GM21528 (cell line): ENCODE results near the gene TNRC18.

Experiments used
- ATAC-seq: cut with Tn5 transposase; IDR thresholded peaks from one replicate; pipeline ENCODE4 v1.9.1; 2021; ENCODE audit warnings: mild to moderate bottlenecking, moderate library complexity; ENCODE audit not compliant: unreplicated experiment, low FRiP score

TNRC18 gene

DNA sequence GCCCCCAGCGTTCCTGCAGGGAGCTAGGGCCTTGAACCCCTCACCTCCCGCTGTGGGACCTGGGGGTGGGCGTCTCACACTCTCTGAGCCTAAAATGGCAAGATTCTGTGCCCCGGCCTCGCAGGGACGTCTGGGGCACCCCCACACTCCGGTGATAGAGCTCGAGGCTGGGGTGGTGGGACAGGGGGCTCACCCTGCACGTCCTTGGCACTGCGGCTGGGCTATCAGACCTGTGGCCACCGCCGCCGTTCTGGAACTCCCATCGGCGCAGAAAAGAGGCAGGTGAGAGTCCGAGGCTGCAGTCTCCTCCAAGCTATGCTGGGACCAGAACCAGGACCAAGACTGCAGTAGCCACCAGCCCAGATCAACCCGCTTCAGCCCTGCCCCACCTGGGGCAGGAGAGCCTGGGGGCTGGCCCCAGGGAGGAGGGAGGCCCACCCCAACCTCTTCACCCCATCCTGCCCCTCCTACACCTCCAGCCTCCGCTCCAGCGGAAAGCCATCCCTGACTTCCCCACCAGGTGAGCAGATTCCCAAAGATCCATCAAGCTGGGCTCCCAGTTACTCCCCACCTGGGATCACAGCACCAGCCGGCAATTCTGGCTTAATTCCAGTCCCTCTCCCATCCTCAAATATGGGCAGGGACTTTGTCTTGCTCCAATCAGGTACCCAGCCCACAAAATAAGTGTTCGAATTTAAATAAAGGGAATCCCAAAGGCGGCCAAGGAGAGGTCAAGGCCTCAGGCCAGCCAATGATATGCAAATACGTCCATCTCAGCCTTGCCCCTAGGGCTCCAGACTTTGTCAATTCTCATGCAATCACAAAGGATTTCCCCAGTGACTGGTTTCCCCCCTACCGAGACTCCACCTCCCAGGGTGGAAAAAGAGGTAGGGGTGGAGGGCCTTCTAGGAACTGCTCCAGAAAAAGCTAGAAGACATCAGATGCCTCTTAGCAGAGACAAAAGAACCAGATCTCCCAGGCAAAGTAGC, 16.4 kb downstream of the TNRC18 start:
- ATAC-seq: no peak

DNA sequence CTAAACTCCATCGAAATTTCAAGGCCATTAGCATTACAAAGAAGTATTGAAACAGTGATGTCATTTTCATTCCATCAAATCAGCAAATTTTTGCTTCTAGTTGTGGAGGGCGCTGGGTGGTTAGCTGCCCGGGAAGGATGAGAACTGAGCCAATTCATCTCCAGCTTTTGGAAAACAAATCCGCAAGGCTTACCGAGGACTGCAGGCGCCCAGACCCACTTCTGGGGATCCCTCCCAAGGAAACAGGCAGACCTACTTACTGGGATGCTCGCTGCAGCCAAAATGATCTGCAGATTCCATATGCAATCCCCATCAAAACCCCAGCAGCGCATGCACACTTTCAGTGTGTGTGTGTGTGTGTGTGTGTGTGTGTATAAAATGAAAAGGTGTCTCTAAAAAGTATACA, 19.2 kb downstream of the TNRC18 start:
- ATAC-seq: no peak

DNA sequence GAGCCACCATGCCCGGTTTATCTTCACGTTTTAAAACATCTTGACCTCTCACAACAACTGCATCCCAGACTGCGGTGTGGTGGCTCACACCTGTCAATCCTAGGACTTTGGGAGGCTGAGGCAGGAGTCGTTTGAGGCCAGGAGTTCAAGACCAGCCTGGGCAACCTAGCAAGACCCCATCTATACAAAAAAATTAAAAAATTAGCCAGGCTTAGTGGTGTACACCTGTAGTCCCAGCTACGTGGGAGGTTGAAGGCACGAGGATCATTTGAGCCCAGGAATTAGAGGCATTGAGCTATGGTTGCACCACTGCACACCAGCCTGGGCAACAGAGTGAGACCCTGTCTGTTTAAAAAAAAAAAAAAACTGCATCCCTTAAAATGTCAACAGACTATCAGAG, 20.2 kb downstream of the TNRC18 start:
- ATAC-seq: no peak

DNA sequence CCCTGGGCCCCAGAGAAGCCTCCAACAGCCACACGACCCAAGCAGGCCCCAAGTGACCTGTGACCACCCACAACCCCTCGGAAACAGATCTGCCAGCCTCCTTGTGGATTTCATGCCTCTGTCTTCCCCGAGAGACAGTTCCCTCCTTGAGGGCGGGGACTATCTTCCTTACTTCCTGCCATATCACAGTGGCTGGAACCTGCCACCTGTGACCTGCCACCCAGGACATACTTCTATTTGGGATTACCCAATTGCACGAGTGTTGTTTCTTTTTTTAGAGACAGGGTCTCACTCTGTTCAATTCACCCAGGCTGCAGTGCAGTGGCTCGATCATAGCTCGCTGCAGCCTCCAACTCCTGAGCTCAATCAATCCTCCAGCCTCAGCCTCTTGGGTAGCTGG, 25.9 kb downstream of the TNRC18 start:
- no peak for ATAC-seq

DNA sequence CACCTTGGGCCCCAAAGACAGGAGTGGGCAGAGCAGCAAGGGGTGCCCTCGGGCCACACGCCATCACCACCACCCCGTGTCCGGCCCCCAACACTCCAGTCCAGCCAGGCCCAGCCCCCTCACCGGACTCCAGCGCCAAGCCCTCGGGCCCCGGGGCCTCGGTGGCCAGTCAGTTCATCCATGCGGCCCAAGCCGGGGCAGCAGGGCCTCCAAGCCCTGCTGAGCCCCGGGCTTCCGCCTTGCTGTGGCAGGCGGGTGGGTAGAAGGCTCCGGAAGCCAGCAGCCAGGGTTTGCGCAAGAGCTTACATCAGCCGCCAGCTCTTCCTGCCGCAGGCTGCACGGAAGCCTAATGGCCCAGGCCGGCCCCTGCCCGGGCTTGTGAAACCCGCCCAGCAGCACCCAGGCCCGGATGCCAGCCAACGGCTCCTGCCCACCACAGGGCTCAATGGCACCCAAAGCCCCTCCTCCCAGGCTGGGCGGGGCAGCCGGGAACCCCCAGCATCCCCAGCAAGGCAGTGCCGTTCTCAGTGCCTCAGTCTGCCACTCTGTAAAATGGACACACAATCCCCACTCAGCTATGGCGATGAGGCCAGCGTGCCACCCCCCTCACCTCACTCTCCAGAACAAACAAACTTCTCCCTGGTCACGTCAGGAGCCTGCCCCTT, 26.5 kb downstream of the TNRC18 start:
- peak; percentile 82 for ATAC-seq

DNA sequence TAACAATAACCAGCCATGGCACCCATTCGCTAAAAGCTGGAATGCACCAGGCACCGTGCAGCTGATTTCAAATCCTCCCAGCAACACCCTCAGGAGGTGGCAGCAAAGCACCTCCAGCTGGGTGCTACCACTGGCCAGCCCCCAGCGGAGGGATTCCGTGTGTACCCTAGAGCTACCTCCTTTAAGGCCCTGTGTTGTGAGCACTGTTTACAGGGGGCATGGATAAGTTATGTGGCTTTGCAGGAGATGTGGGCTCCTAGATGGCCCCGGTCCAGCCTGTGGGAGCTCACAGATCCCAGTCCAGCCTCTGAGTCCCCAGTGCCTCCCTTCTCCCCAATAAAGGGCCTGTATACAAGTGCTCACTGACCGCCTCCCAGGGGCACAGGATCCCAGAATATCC, 27.1 kb downstream of the TNRC18 start:
- peak; percentile 48 for ATAC-seq

DNA sequence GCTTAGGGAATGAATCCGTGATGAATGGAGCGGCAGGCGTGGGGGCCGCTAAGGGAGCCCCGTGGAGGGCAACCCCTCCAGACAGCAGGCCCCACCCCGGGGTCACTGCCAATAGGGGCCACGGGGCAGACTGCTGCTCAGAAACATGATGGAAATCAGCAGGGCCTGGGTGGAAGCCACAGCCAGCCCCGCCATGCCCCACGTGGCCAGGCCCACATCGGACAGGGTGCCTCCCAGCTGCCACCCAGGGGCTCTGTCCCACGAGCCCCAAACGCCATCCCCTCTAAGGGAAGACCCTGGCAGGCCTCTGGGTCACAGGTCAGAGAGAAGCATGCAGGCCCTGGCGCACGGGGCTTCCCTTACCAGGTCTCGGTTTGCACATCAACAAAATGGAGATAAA, 28.4 kb downstream of the TNRC18 start:
- no peak for ATAC-seq

DNA sequence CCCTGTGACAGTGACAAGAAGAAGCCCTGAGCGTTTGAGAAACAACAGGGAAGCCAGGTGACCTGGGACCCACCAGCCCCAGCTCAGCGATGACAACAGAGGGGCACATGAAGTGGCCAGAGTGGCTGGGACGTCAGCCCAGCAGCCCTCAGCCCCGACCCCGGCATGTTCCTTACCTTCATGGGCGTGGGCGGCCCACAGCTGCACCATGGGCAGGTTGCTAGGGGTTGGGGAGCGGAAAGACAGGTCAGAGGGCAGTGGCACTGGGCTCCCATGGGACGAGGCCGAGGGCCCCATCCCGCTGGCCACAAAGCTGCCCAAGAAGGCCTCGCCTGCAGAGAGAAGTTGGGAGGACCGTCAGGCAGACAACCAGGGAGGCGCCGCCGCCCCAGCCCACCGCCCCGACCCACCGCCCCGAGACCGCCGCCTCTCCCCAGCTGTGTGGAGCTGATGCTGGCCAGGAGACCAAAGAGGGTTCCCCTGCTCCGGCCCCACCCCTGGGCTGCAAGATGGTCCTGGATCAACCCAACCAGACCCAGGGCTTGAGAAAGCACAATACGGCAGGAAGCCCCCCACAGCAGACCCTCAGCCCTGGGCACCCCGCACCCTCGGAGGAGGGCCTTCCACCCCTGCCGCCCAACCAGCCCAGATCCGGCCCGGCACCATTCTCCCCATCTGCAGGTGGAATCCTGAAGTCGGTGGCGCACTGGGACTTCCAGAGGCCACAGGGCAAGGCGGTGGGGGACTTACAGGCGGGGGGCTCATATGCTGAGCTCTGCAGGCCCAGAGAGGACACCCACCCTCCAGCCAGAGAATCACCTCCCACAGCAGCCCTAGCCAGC, 29.1 kb downstream of the TNRC18 start:
- ATAC-seq: no peak

DNA sequence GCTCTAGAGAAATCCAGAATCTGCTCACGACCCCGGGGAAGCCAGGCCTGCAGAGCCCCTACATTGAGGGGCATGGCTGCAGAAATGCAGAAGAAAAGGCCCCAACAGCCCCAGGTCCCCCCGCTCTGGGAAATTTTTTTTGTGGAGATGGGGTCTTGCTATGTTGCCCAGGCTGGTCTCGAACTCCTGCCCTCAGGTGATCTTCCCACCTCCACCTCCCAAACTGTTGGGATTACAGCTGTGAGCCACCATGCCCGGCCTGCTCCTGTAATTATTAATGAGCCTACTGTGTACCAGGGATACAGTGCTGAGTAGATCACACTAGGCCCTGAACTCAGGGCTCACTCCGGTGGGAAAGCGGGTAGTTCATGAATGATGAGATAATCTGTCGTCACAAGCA, 29.9 kb downstream of the TNRC18 start:
- no peak for ATAC-seq

DNA sequence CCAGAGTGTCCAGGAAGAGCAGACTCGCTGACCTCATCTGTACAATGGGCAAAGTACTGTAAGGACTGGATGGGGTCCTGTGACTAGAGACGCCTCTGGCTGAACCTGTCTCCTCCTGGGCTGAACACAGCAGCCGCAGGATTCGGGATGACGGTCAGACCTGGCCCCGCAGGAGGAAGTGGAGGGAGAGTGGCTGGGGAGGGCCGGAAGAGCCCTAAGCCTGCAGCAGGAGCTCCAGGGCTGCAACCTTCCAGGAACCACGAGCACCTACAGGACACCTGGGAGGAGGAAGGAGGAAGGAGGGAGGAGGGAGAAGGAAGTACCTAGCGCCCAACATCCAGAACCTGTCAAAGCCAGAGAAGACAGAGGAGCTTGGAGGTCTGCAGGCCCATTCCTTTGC, 30.3 kb downstream of the TNRC18 start:
- no peak for ATAC-seq

DNA sequence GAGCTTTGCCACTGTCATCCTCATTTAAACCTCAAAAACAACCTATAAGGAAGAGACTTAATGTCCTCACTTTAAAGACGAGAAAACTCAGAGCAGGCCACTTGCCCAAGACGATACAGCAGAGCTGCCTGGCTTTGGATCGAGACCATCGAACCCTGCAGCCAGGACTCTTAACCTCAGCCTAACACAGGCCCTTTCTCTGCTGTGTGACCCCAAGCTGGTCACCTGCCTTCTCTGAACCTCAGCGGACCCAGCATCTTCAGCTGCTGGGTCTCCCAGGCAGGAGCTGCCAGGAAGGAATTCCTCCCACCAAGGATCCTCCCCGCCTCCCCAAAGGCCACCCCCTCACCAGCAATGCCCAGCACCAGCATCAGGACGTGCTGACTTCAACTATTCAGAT, 32.7 kb downstream of the TNRC18 start:
- no peak for ATAC-seq

DNA sequence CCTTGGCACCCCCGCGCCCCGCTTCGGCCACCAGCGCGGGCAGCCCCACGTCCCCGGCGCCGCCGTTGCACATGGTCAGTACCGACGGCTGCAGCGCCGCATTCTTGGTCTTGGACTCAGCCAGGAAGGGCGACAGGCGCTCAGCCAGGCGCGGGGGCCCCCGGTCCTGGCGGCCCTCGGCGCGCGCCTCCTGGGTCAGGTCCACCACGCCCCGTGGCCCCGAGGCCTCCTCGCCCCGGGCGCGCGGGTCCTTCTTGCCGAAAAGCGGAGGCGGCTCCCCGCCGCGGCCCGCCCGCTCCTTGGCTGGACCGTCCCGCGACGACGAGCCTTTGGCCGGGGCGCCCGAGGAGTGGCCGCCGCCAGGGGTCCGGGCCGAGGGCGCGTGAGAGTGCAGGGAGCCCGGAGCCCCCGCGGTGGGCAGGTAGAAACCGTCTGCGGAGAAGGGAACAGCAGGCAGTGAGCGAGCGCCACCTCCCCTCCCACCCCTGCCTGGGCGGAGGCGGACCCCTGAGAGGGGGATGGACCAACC, 34.7 kb downstream of the TNRC18 start:
- no peak for ATAC-seq

DNA sequence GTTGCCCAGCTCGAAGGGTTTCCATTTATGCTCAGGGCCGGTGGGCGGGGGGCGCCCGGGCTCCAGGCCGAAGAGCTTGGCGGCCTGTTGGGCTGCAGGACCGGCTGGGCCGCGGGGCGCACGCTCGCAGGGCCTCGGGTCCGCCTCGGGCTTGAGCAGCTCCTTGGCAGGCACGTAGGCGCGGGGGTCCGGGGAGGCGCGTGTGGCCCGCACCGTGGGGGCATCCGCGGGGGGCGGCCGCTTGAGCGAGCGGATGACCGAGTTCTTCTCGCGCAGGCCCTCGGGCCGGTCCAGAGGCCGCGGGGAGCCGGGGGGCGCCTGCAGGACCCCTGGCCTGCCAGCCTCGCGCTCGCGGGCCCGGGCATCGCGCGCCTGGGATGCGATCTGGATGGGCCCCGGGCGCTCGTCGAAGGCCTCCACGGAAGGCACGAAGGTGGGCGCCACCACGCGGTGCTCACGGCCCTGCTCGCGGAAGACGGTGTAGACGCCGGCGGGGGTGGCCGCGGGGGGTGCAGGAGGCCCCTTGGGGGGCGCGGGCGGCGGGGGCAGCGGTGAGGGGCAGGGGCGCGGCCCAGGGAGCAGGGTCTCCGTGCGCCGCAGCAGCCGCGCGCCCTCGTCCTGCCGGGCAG, 35.2 kb downstream of the TNRC18 start:
- ATAC-seq: no peak

DNA sequence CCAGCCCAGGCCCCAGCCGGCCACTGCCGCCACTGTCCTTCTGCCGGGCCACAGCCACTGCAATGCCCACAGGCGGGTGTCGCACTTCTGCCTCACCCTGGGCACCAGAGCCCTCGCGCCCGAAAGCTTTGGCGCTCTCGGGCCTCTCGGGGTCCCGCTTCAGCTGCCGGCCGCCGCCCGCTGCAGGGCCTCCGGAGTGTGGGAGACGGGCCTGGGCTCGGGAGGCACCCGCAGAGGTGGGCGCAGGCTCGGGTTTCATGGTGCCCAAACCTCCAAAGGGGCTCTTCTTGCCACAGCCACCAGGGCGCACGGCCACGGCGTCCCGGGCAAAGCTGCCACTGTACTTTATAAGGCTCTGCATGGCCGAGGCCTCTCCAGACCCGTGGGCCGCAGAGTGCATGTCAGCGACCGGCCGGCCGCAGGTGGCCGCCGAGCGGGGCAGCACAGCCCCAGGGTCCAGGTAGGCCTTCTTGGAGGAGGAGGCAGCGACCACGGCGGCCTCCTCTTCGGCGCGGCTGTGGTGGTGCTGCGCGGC, 35.9 kb downstream of the TNRC18 start:
- no peak for ATAC-seq

DNA sequence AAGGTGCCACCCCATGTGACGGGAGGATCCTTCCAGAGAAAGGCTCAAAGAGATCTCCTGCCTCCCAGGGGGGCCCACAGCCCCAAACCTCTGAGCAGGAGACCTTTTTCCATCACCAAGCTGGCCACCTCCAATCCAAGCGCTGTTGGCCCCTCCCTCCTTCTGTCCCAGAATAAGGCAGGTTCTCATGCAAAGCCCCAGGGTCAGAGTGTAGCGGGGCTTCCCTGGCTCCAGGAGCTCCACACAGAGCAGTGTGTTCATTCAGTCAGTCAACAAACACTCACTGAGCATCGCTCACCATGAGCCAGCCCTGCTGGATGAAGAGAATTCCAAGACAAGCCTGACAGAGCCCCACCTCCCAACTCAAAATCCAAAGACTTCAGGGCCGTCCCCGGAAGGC, 39.0 kb downstream of the TNRC18 start:
- no peak for ATAC-seq

DNA sequence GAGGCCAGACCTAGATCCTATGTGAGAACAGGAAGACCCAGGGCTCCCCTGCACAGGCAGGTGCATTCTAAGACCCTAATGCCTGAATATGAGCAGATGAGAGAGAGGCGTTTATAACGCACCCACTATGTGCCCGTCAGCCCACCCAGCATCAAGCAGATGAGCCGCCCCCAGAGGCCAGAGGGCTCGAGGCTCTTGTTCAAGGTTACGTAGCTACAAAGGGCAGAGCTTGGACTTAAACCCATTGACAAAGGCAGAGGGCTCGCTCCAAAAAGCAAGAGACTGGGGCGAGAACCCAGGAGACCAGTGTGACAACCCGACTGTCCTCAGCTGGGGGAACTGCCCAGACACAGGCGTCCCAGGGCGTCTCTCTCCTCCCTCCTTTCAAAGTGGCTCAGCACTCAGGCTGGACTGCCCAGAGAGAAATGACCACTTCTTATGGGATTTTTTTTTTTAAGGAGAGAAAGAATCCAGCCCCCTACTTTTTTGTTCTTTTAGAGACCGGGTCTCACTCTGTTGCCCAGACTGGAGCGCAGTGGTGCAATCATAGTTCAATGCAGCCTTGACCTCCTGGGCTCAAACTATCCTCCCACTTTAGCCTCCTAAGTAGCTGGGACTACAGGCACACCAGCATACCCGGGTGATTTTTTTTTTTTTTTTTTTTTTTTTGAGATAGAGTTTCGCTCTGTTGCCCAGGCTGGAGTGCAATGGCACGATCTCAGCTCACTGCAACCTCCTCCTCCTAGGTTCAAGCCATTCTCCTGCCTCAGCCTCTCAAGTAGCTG, 40.1 kb downstream of the TNRC18 start:
- ATAC-seq: no peak

DNA sequence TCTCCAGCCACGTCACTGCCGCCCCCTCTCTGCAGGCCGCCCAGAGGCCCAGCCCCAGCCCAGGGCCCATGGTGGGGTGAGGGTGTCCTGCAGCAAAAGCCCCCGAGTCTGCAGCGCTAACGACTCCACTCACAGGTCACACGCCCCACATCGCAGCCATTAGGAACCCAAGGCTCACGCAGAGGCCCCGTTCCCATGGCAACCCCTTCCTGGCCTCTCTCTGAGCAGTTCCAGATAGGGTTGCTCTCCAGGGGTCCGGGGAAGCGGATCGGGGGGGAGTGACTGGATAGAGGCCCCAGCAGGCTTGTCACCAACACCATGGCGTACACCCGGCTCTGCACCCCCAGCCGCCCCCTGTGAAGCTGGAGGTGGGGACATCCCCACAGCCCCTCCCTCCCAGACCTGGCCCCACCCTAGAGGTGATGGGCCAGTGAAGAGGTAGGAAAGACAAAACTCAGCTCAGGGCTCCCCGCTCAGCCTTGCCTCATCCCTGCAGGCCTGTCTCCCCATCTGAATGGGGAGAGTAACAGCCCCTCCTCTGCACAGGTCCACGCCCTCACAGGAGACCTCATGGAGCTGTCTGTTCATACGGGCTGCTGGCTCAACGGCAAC, 41.2 kb downstream of the TNRC18 start:
- ATAC-seq: no peak

DNA sequence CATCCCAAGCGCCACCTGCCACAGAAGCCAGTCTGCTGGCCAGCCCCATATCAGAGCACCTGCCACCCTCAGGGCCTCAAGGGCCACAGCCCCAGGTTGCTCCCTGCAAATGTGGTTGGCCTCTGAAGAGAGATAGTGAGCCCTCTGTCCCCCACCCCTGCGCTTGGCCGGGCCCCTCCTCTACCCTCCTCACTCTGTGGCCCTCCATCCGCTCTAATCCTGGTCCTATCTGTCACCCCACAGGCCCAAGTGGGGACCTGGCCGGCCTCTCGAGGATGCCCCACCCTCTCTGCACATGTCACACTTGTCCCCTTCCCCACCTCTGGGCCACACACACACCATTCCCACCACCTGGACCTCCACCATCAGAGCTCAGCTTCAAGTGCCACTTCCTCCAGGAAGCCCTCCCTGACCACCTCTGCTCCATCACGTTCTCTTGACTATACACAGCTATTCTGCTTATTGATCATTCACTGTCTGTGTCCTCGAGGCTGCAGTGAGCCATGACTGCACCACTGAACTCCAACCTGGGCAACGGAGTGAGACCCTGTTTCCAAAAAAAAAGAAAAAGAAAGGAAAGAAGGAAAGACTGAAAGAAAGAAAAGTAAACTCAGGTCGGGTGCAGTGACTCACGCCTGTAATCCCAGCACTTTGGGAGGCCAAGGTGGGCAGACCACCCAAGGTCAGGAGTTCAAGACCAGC, 42.4 kb downstream of the TNRC18 start:
- no peak for ATAC-seq
